ENCODE measurements around the gene ZNF202.
"Not testable (repeated sequence)": the region's sequence is repeated elsewhere in the genome, so short reads cannot be mapped to it uniquely, and the experiment has no call there.

Gene ZNF202

DNA sequence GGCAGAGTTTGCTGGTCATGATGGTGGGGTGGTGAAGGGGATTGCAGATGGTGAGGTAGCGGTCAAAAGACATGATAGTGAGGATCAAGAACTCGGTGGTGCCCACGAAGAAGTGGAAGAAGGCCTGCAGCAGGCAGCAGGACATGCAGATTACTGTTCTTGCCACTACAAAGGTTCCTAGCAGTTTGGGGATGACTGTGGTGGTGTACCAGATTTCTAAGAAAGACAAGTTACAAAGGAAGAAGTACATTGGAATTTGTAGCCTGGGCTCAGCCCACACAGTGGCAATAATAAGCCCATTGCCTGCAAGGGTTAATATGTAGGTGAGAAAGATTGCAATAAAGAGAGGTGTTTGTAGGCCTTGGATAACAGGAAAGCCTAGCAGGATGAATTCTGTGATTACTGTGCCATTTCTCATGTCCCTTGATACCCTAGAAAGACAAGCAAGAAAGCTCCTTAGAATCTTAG is 12.7 kb upstream of the ZNF202 start, which contains the start of gene OR6X1:
Gene OR6X1 (minus strand): TSS at position 418 of the 468 bp plus-strand sequence. CDS start 0 bp downstream, at position 418.
- Histone ChIP-seq H3K4me1 (ENCODE audit: control insufficient read depth, low read length) (peaks cover 12% of the 10 kb centered on the region), H3K4me3 (ENCODE audit: low read length) (no peak within 1 kb of the TSS), H3K9me3 (ENCODE audit: control insufficient read depth, insufficient read depth, low read length) (no peaks in the 10 kb centered on the region), H3F3A (ENCODE audit: control insufficient read depth, insufficient read depth) (no peaks in the 10 kb centered on the region), H3K27ac (ENCODE audit: low read depth, low read length) (no peak within 1 kb of the TSS), H3K27me3 (ENCODE audit: control insufficient read depth, low read length) (peaks cover 5% of the 10 kb centered on the region), H3K9me2 (replicated peaks; ENCODE audit: control insufficient read depth, low read length) (no peaks in the 10 kb centered on the region), H4K20me1 (ENCODE audit: control insufficient read depth, insufficient read depth, low read depth, low read length) (no peaks in the 10 kb centered on the region), H3K36me3 (ENCODE audit: control insufficient read depth, low read length) (no peaks in the 10 kb centered on the region), H3K79me2 (ENCODE audit: control insufficient read depth, low read length) (no peaks in the 10 kb centered on the region), H3K4me2 (ENCODE audit: low read length) (0 out of 2 replicates have a peak within 1 kb of the TSS, but pooled peaks have one; percentile 4)
- TF ChIP-seq, protein P1, sequence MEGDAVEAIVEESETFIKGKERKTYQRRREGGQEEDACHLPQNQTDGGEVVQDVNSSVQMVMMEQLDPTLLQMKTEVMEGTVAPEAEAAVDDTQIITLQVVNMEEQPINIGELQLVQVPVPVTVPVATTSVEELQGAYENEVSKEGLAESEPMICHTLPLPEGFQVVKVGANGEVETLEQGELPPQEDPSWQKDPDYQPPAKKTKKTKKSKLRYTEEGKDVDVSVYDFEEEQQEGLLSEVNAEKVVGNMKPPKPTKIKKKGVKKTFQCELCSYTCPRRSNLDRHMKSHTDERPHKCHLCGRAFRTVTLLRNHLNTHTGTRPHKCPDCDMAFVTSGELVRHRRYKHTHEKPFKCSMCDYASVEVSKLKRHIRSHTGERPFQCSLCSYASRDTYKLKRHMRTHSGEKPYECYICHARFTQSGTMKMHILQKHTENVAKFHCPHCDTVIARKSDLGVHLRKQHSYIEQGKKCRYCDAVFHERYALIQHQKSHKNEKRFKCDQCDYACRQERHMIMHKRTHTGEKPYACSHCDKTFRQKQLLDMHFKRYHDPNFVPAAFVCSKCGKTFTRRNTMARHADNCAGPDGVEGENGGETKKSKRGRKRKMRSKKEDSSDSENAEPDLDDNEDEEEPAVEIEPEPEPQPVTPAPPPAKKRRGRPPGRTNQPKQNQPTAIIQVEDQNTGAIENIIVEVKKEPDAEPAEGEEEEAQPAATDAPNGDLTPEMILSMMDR (IDR thresholded peaks at IDR 0.05; ENCODE audit: low read depth, low read length, poor library complexity, severe bottlenecking): no peak
- no peak for TF ChIP-seq EZH2phosphoT487 (IDR thresholded peaks at IDR 0.05; ENCODE audit: borderline replicate concordance, low read length)

GRCh38 chr11:123753110-123753509 is 11.7 kb upstream of the ZNF202 start:
- Histone ChIP-seq H3F3A (ENCODE audit: control insufficient read depth, insufficient read depth) (no peaks in the 10 kb centered on the region), H3K4me2 (ENCODE audit: low read length) (no peak overlapping the region), H3K36me3 (ENCODE audit: control insufficient read depth, low read length) (no peaks in the 10 kb centered on the region), H3K9me2 (replicated peaks; ENCODE audit: control insufficient read depth, low read length) (no peaks in the 10 kb centered on the region), H3K79me2 (ENCODE audit: control insufficient read depth, low read length) (no peaks in the 10 kb centered on the region), H4K20me1 (ENCODE audit: control insufficient read depth, insufficient read depth, low read depth, low read length) (no peaks in the 10 kb centered on the region), H3K27ac (ENCODE audit: low read depth, low read length) (no peak overlapping the region), H3K4me3 (ENCODE audit: low read length) (no peak overlapping the region), H3K27me3 (ENCODE audit: control insufficient read depth, low read length) (peaks cover 8% of the 10 kb centered on the region), H3K4me1 (ENCODE audit: control insufficient read depth, low read length) (peaks cover 12% of the 10 kb centered on the region), H3K9me3 (ENCODE audit: control insufficient read depth, insufficient read depth, low read length) (no peaks in the 10 kb centered on the region)
- no peak for TF ChIP-seq EZH2phosphoT487 (IDR thresholded peaks at IDR 0.05; ENCODE audit: borderline replicate concordance, low read length)
- TF ChIP-seq, protein P1 (IDR thresholded peaks at IDR 0.05; ENCODE audit: low read depth, low read length, poor library complexity, severe bottlenecking): no peak

DNA sequence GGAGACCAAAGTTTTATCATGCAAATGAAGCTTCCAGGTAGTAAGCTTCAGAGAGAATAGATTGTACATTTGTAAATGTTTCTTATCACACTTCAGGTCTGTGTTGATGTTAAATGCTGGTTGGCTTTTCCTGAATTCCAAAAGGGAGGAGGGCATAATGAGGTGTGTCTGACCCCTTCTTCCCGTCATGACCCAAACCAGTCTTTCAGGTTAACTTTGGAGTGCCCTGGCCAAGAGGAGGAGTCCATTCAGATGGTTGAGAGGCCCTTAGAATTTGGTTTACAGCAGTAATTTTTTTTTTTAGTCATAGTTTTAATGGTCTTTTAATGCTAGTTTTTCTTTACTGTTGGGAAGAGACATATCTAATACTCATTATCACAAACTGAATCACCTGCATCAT is 10.3 kb upstream of the ZNF202 start:
- no peaks in the 10 kb centered on the region for H3K79me2 ChIP-seq (ENCODE audit: control insufficient read depth, low read length)
- no peaks in the 10 kb centered on the region for H3K36me3 ChIP-seq (ENCODE audit: control insufficient read depth, low read length)
- H3K27me3 ChIP-seq (ENCODE audit: control insufficient read depth, low read length): peaks cover 3% of the 10 kb centered on the region; the same call in 1 of the 2 replicates

DNA sequence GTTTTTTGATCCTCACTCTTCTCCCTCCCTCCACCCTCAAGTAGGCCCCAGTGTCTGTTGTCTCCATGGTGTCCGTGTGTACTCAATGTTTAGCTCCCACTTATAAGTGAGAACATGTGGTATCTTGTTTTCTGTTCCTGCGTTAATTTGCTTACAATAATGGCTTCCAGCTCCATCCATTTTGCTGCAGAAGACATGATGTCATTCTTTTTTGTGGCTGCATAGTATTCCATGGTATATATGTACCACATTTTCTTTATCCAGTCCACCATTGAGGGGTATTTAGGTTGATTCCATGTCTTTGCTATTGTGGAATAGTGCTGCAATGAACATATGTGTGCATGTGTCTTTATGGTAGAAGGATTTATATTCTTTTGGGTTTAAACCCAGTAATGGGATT is 6.9 kb upstream of the ZNF202 start:
- not testable (repeated sequence) for H3K4me3 ChIP-seq (ENCODE audit: low read length); H3K79me2 ChIP-seq (ENCODE audit: control insufficient read depth, low read length); H4K20me1 ChIP-seq (ENCODE audit: control insufficient read depth, insufficient read depth, low read depth, low read length); H3K9me3 ChIP-seq (ENCODE audit: control insufficient read depth, insufficient read depth, low read length); H3K4me1 ChIP-seq (ENCODE audit: control insufficient read depth, low read length); H3K4me2 ChIP-seq (ENCODE audit: low read length); H3K27ac ChIP-seq (ENCODE audit: low read depth, low read length); H3K36me3 ChIP-seq (ENCODE audit: control insufficient read depth, low read length); H3K9me2 ChIP-seq (replicated peaks; ENCODE audit: control insufficient read depth, low read length); H3K27me3 ChIP-seq (ENCODE audit: control insufficient read depth, low read length); H3F3A ChIP-seq (ENCODE audit: control insufficient read depth, insufficient read depth)

More for the DNA sequence above, 10.3 kb upstream of the ZNF202 start:
- Histone ChIP-seq H3F3A (ENCODE audit: control insufficient read depth, insufficient read depth) (no peaks in the 10 kb centered on the region), H4K20me1 (ENCODE audit: control insufficient read depth, insufficient read depth, low read depth, low read length) (no peaks in the 10 kb centered on the region), H3K9me2 (replicated peaks; ENCODE audit: control insufficient read depth, low read length) (no peaks in the 10 kb centered on the region), H3K9me3 (ENCODE audit: control insufficient read depth, insufficient read depth, low read length) (no peaks in the 10 kb centered on the region), H3K4me1 (ENCODE audit: control insufficient read depth, low read length) (peaks cover 12% of the 10 kb centered on the region), H3K4me2 (ENCODE audit: low read length) (no peak overlapping the region), H3K27ac (ENCODE audit: low read depth, low read length) (no peak overlapping the region), H3K4me3 (ENCODE audit: low read length) (no peak overlapping the region)
- TF ChIP-seq, protein P1 (IDR thresholded peaks at IDR 0.05; ENCODE audit: low read depth, low read length, poor library complexity, severe bottlenecking): no peak
- TF ChIP-seq EZH2phosphoT487 (IDR thresholded peaks at IDR 0.05; ENCODE audit: borderline replicate concordance, low read length): no peak

Data from DOHH2 (cell line).